Common myeloid progenitor, CD34-positive (primary cell): ENCODE results near the gene ERVK3-1.
"Not testable (repeated sequence)": the region's sequence is repeated elsewhere in the genome, so short reads cannot be mapped to it uniquely, and the experiment has no call there.

Source experiments
- CTCF ChIA-PET: fragments of 350-600 bp; sonication (Branson Sonifier 250); formaldehyde crosslinking; loops from one replicate; lab custom pipeline; 2021; ENCODE audit warnings: antibody characterized with exemption; lab: Charles Lee
- POLR2A ChIA-PET: fragments of 350-600 bp; sonication (Branson Sonifier 250); formaldehyde crosslinking; loops from one replicate; lab custom pipeline; 2021; ENCODE audit warnings: antibody characterized with exemption; lab: Charles Lee
- DNase-seq, 3 donors: peaks; one replicate each; pipeline versions ENCODE4 v3.0.0 to v3.0.0-alpha.2; 2013
- H3K27ac ChIP-seq, 2 experiments: 1 replicate in 1 of 2; 2 replicates in 1 of 2; pipeline ENCODE4 v1.7.0; 2013; ENCODE audit warnings: inconsistent platforms in 2 of 2, low read length in 2 of 2, mild to moderate bottlenecking in 2 of 2, low read depth in 1 of 2, moderate library complexity in 1 of 2; ENCODE audit not compliant: severe bottlenecking in 2 of 2, insufficient read depth in 1 of 2, poor library complexity in 1 of 2
- H3K27me3 ChIP-seq, 5 experiments: replicated peaks in 2 of 5; 1 replicate in 3 of 5; 2 replicates in 2 of 5; pipeline versions ENCODE4 v1.6.1 to v1.7.0; 2013; ENCODE audit warnings: low read length in 4 of 5, mild to moderate bottlenecking in 2 of 5, moderate library complexity in 2 of 5, inconsistent platforms in 1 of 5; ENCODE audit not compliant: insufficient read depth in 5 of 5, control insufficient read depth in 4 of 5
- H3K36me3 ChIP-seq, 4 experiments: 1 replicate in 2 of 4; 2 replicates in 2 of 4; pipeline versions ENCODE4 v1.6.1 to v1.7.0; 2013; ENCODE audit warnings: low read length in 3 of 4, control low read depth in 1 of 4, mild to moderate bottlenecking in 1 of 4; ENCODE audit not compliant: control insufficient read depth in 4 of 4, insufficient read depth in 4 of 4
- H3K4me1 ChIP-seq, 4 experiments: 1 replicate in 3 of 4; 2 replicates in 1 of 4; pipeline versions ENCODE4 v1.6.1 to v1.7.1; 2013; ENCODE audit warnings: low read length in 3 of 4, mild to moderate bottlenecking in 3 of 4, control low read depth in 1 of 4, inconsistent platforms in 1 of 4, moderate library complexity in 1 of 4; ENCODE audit not compliant: control insufficient read depth in 4 of 4, insufficient read depth in 4 of 4; ENCODE audit errors: control extremely low read depth in 1 of 4
- H3K4me3 ChIP-seq, 7 experiments: 1 replicate in 4 of 7; 2 replicates in 3 of 7; pipeline versions ENCODE4 v1.5.1 to v1.7.0; 2013; ENCODE audit warnings: mild to moderate bottlenecking in 7 of 7, low read length in 6 of 7, moderate library complexity in 6 of 7, inconsistent platforms in 2 of 7, low read depth in 2 of 7, control low read depth in 1 of 7; ENCODE audit not compliant: insufficient read depth in 4 of 7, control insufficient read depth in 1 of 7; ENCODE audit errors: extremely low read depth in 1 of 7
- H3K9me3 ChIP-seq, 5 experiments: 1 replicate in 4 of 5; 2 replicates in 1 of 5; pipeline versions ENCODE4 v1.6.1 to v1.7.1; 2013; ENCODE audit warnings: low read length in 4 of 5, mild to moderate bottlenecking in 2 of 5, inconsistent platforms in 1 of 5, low read depth in 1 of 5, moderate library complexity in 1 of 5; ENCODE audit not compliant: control insufficient read depth in 4 of 5, insufficient read depth in 2 of 5; ENCODE audit errors: control extremely low read depth in 1 of 5
- WGBS: methylation state at CpG from one replicate; pipeline ENCODE4 v1.1.5; 2013; ENCODE audit not compliant: insufficient coverage; 5-methylcytosine and 5-hydroxymethylcytosine counted together

The ERVK3-1 gene

GRCh38 chr19:58300620-58301019, 4.6 kb upstream of the ERVK3-1 start:
- H3K36me3 ChIP-seq: peaks cover 24 to 70% (median 50%) of the 10 kb centered on the region in 4 experiments
- DNase-seq: no peak
- 97% methylated on average over 7 of the region's 7 CpGs for WGBS
- peak overlapping the region in 1 of 7 experiments; percentile 22 for H3K4me3 ChIP-seq
- ChIA-PET CTCF (interaction anchor here (0.7 to 1.3 kb wide), 2 partner anchors 15 to 31 kb away, joined by 3 read pairs; no protein-coding TSS in a partner anchor), POLR2A (no interaction called here)
- H3K27me3 ChIP-seq: no peaks in the 10 kb centered on the region
- peaks cover 7 to 59% (median 44%) of the 10 kb centered on the region in 5 experiments for H3K9me3 ChIP-seq
- no peak overlapping the region for H3K27ac ChIP-seq
- H3K4me1 ChIP-seq: peaks cover 0 to 7% (median 6%) of the 10 kb centered on the region in 4 experiments

- H3K27me3 ChIP-seq: no peaks in the 10 kb centered on the region
- peaks cover 4 to 33% (median 23%) of the 10 kb centered on the region in 5 experiments for H3K9me3 ChIP-seq
- peak overlapping the region; percentile 96 to 98 for H3K27ac ChIP-seq
- peak overlapping the region in 4 of 7 experiments; percentile 82 to 96 (median 92) for H3K4me3 ChIP-seq
- CTCF ChIA-PET: no interaction called here
- H3K4me1 ChIP-seq: peaks cover 0 to 17% (median 14%) of the 10 kb centered on the region in 4 experiments
- DNase-seq: no peak
- POLR2A ChIA-PET: no interaction called here
- peaks cover 24 to 64% (median 54%) of the 10 kb centered on the region in 4 experiments for H3K36me3 ChIP-seq
- WGBS: 100% methylated on average over 3 of the region's 7 CpGs
Measured at GRCh38 chr19:58304255-58304654, 922 bp upstream of the ERVK3-1 start.

- H3K4me3 ChIP-seq: peak overlapping the region in 6 of 7 experiments; percentile 76 to 96 (median 86)
- peaks cover 0 to 17% (median 14%) of the 10 kb centered on the region in 4 experiments for H3K4me1 ChIP-seq
- ChIA-PET CTCF (no interaction called here), POLR2A (interaction anchor here (0.5 to 1.7 kb wide), 3 partner anchors 9 to 59 kb away, joined by 3 to 5 read pairs (median 4); no protein-coding TSS in a partner anchor)
- H3K27ac ChIP-seq: peak overlapping the region; percentile 96 to 98
- no peak for DNase-seq
- 68% methylated on average over 4 of the region's 7 CpGs for WGBS
- peaks cover 25 to 65% (median 56%) of the 10 kb centered on the region in 4 experiments for H3K36me3 ChIP-seq
- H3K9me3 ChIP-seq: peaks cover 4 to 33% (median 25%) of the 10 kb centered on the region in 5 experiments
- H3K27me3 ChIP-seq: no peaks in the 10 kb centered on the region
Measured at GRCh38 chr19:58304748-58305064, 471 bp upstream of the ERVK3-1 start.

- ChIA-PET CTCF (interaction anchor here (0.9 kb wide), 1 partner anchor 20 kb away, joined by 3 read pairs; the partner anchor contains the start of gene ZSCAN22), POLR2A (interaction anchor here (0.7 to 1.7 kb wide), 7 partner anchors 8 to 77 kb away, joined by 3 to 7 read pairs (median 3); partner anchors contain the start of genes ZNF544 and ZSCAN22)
- Histone ChIP-seq H3K9me3 (peaks cover 4 to 21% (median 17%) of the 10 kb centered on the region in 5 experiments), H3K27ac (peak overlapping the region; percentile 96 to 98), H3K36me3 (peaks cover 20 to 59% (median 47%) of the 10 kb centered on the region in 4 experiments), H3K4me1 (peaks cover 0 to 17% (median 14%) of the 10 kb centered on the region in 4 experiments), H3K4me3 (peak overlapping the region; percentile 76 to 96 (median 89)), H3K27me3 (no peaks in the 10 kb centered on the region)
- 84% methylated on average over 12 of the region's 12 CpGs for whole genome bisulfite sequencing
- DNase-seq: no peak
Measured at GRCh38 chr19:58305932-58306323, 751 bp downstream of the ERVK3-1 start.

DNA sequence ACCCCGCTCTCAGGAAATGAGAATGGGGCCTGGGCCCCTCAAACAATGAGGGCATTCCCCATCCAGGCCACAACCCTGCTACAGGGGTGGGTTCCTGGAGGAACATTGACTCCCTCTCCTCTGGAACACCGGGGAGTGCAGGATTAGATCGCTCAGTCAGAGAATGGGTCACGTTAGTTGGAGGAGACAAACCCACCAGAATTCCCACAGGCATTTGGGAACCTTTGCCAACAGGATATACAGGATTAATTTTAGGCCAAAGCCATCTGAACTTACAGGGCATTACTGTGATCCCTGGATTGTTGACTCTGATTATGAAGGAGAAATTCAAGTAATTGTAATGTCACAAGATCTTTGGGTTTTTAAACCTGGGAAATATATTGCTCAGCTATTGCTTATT, 2.6 kb downstream of the ERVK3-1 start:
- Histone ChIP-seq H3K27ac (no peak overlapping the region), H3K27me3 (no peaks in the 10 kb centered on the region), H3K4me3 (no peak overlapping the region), H3K36me3 (peaks cover 22 to 60% (median 55%) of the 10 kb centered on the region in 4 experiments), H3K4me1 (peaks cover 0 to 17% (median 14%) of the 10 kb centered on the region in 4 experiments), H3K9me3 (peaks cover 2 to 24% (median 8%) of the 10 kb centered on the region in 5 experiments)
- ChIA-PET CTCF (interaction anchor here (2.0 kb wide), 1 partner anchor 9 kb away, joined by 7 read pairs; no protein-coding TSS in a partner anchor), POLR2A (no interaction called here)
- no peak for DNase-seq
- WGBS: 100% methylated on average over 1 of the region's 4 CpGs

- 96% methylated on average over 3 of the region's 13 CpGs for WGBS
- DNase-seq, H3K27ac ChIP-seq, H3K27me3 ChIP-seq, CTCF ChIA-PET, H3K4me1 ChIP-seq, POLR2A ChIA-PET, H3K4me3 ChIP-seq: not testable (repeated sequence)
- peaks cover 36 to 85% (median 77%) of the 10 kb centered on the region in 4 experiments for H3K36me3 ChIP-seq
- H3K9me3 ChIP-seq: peaks cover 1 to 30% (median 14%) of the 10 kb centered on the region in 5 experiments
Measured at GRCh38 chr19:58310685-58311084, 5.5 kb downstream of the ERVK3-1 start.

DNA sequence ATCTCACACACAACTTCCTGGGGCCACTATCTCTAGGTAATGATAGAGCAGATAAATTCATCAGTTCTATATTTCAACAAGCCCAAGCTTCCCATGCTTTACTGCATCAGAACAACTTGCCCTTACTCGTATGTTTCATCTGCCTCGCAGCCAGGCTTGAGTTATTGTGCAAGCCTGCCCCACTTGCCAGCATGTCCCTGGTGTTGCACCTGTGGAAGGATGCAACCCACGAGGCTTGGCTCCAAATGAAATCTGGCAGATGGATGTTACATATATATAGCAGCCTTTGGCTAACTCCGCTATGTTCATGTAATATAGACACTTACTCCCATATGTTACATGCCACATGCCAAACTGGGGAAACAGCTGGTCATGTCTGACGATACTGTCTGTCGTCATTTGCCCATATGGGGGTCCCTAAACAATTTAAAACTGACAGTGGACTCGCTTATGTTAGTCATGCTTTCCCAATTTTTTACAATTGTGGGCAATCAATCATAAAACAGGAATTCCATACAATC, 6.2 kb downstream of the ERVK3-1 start:
- Histone ChIP-seq H3K36me3 (peaks cover 36 to 87% (median 81%) of the 10 kb centered on the region in 4 experiments), H3K27ac (no peak overlapping the region), H3K4me1 (peaks cover 0 to 2% (median under 1%) of the 10 kb centered on the region in 4 experiments), H3K27me3 (no peaks in the 10 kb centered on the region), H3K4me3 (no peak overlapping the region), H3K9me3 (peaks cover 1 to 27% (median 14%) of the 10 kb centered on the region in 5 experiments)
- CTCF ChIA-PET: no interaction called here
- POLR2A ChIA-PET: no interaction called here
- no peak for DNase-seq
- 100% methylated on average over 6 of the region's 7 CpGs for WGBS
